Measurements from ENCODE around the gene NTRK2. TPM values are rescaled to one million over a fixed set of nuclear protein-coding genes. Genes with fewer than 3 reads are reported as not detected.

NTRK2 gene
- total RNA-seq, 1 donor from 2014 or later, result 266 TPM

GRCh38 chr9:84781458-84781857, 111.9 kb downstream of the NTRK2 start:
- DNase-seq, result no peak

GRCh38 chr9:84781931-84782866, 112.7 kb downstream of the NTRK2 start:
- no peak for DNase-seq

GRCh38 chr9:84785792-84786547, 116.4 kb downstream of the NTRK2 start:
- DNase-seq, result no peak

- DNase-seq, result no peak
Observed at GRCh38 chr9:84788803-84789462, 119.4 kb downstream of the NTRK2 start.

GRCh38 chr9:84789463-84789830, 119.9 kb downstream of the NTRK2 start:
- DNase-seq, result no peak

- DNase-seq, result no peak
Observed at GRCh38 chr9:84791643-84792042, 122.1 kb downstream of the NTRK2 start.

GRCh38 chr9:84793251-84793650, 123.7 kb downstream of the NTRK2 start:
- no peak for DNase-seq

- DNase-seq, result no peak
Observed at GRCh38 chr9:84794981-84795637, 125.6 kb downstream of the NTRK2 start.

GRCh38 chr9:84796404-84796803, 126.9 kb downstream of the NTRK2 start:
- no peak for DNase-seq

GRCh38 chr9:84799251-84799650, 129.7 kb downstream of the NTRK2 start:
- no peak for DNase-seq

- DNase-seq, result no peak
Observed at GRCh38 chr9:84804951-84805694, 135.6 kb downstream of the NTRK2 start.

- DNase-seq, result no peak
Observed at GRCh38 chr9:84807431-84807830, 137.9 kb downstream of the NTRK2 start.

GRCh38 chr9:84807870-84808390, 138.4 kb downstream of the NTRK2 start:
- no peak for DNase-seq

GRCh38 chr9:84808416-84808815, 138.9 kb downstream of the NTRK2 start:
- no peak for DNase-seq

- DNase-seq, result no peak
Observed at GRCh38 chr9:84811072-84811750, 141.7 kb downstream of the NTRK2 start.

GRCh38 chr9:84811751-84812074, 142.2 kb downstream of the NTRK2 start:
- no peak for DNase-seq

- no peak for DNase-seq
Observed at GRCh38 chr9:84812355-84812754, 142.8 kb downstream of the NTRK2 start.

GRCh38 chr9:84812847-84813246, 143.3 kb downstream of the NTRK2 start:
- no peak for DNase-seq

GRCh38 chr9:84815554-84815953, 146.0 kb downstream of the NTRK2 start:
- DNase-seq, result no peak

- no peak for DNase-seq
Observed at GRCh38 chr9:84817038-84817437, 147.5 kb downstream of the NTRK2 start.

- no peak for DNase-seq
Observed at GRCh38 chr9:84818791-84819190, 149.3 kb downstream of the NTRK2 start.

Measured in occipital lobe (tissue), 2 donors.